KMS-11 (cell line): ENCODE measurements around the gene SPNS3.

Experiments
- H2AFZ ChIP-seq: fragments of 200-600 bp; sonication (generic); 2 replicates; pipeline ENCODE4 v1.6.1; 2016; ENCODE audit warnings: antibody characterized with exemption, mixed run types, low read depth
- H3K27ac ChIP-seq: fragments of 200-600 bp; sonication (generic); 2 replicates; pipeline ENCODE4 v1.6.1; 2016; ENCODE audit warnings: mild to moderate bottlenecking, mixed run types
- H3K27me3 ChIP-seq: fragments of 200-600 bp; sonication (generic); 2 replicates; pipeline ENCODE4 v1.6.1; 2017; ENCODE audit warnings: mild to moderate bottlenecking, low read depth, mixed run types, moderate library complexity; ENCODE audit not compliant: insufficient read depth
- H3K36me3 ChIP-seq: fragments of 200-600 bp; sonication (generic); 2 replicates; pipeline ENCODE4 v1.6.1; 2017; ENCODE audit warnings: mild to moderate bottlenecking, mixed run types; ENCODE audit not compliant: insufficient read depth
- H3K4me1 ChIP-seq: fragments of 200-600 bp; sonication (generic); 2 replicates; pipeline ENCODE4 v1.6.1; 2016; ENCODE audit warnings: mild to moderate bottlenecking, low read depth, mixed run types; ENCODE audit not compliant: poor library complexity, severe bottlenecking
- H3K4me2 ChIP-seq: fragments of 200-600 bp; sonication (generic); 2 replicates; pipeline ENCODE4 v1.7.0; 2016; ENCODE audit warnings: mild to moderate bottlenecking, mixed run types
- H3K4me3 ChIP-seq: fragments of 200-600 bp; sonication (generic); IDR thresholded peaks from 2 replicates; pipeline ENCODE4 v1.6.1; 2017; ENCODE audit warnings: low read depth, low read length, mixed read lengths; ENCODE audit not compliant: insufficient read depth
- H3K79me2 ChIP-seq: fragments of 200-600 bp; sonication (generic); 2 replicates; pipeline ENCODE4 v1.6.1; 2016; ENCODE audit warnings: low read depth, mixed run types; ENCODE audit not compliant: insufficient read depth
- H3K9ac ChIP-seq: fragments of 200-600 bp; sonication (generic); 2 replicates; pipeline ENCODE4 v1.6.1; 2016; ENCODE audit warnings: mild to moderate bottlenecking, mixed run types
- H4K20me1 ChIP-seq: fragments of 200-600 bp; sonication (generic); 2 replicates; pipeline ENCODE4 v1.6.1; 2016; ENCODE audit warnings: mild to moderate bottlenecking, mixed run types; ENCODE audit not compliant: insufficient read depth
- CTCF ChIP-seq: fragments of 200-600 bp; sonication (generic); conservative IDR thresholded peaks from 2 replicates; pipeline ENCODE4 v1.6.1; 2017; ENCODE audit warnings: low read depth, mild to moderate bottlenecking, antibody characterized with exemption, low read length, moderate library complexity, mixed read lengths

The SPNS3 gene

GRCh38 chr17:4531988-4532736 lies 98.4 kb downstream of the SPNS3 start:
- Histone ChIP-seq H3K4me2 (no peak overlapping the region), H3K4me3 (no peak overlapping the region), H3K79me2 (no peaks in the 10 kb centered on the region), H3K4me1 (no peaks in the 10 kb centered on the region), H2AFZ (no peak overlapping the region), H3K9ac (no peak overlapping the region), H3K27me3 (peaks cover 19% of the 10 kb centered on the region; the same call in 1 of the 2 replicates), H4K20me1 (no peaks in the 10 kb centered on the region), H3K27ac (no peak overlapping the region), H3K36me3 (no peaks in the 10 kb centered on the region)
- TF ChIP-seq CTCF, result no peak

- no peak overlapping the region for H3K9ac ChIP-seq
- H3K27me3 ChIP-seq, result peaks cover 14% of the 10 kb centered on the region; the same call in 1 of the 2 replicates
- no peaks in the 10 kb centered on the region for H3K79me2 ChIP-seq
- no peak overlapping the region for H2AFZ ChIP-seq
- H3K4me1 ChIP-seq, result no peaks in the 10 kb centered on the region
- H3K27ac ChIP-seq, result no peak overlapping the region
- TF ChIP-seq CTCF, result no peak
- H3K4me3 ChIP-seq, result no peak overlapping the region
- H3K36me3 ChIP-seq, result no peaks in the 10 kb centered on the region
- no peak overlapping the region for H3K4me2 ChIP-seq
- H4K20me1 ChIP-seq, result no peaks in the 10 kb centered on the region
These were observed 99.3 kb downstream of the SPNS3 start for GRCh38 chr17:4532860-4533522.

GRCh38 chr17:4533523-4534504 lies 100.1 kb downstream of the SPNS3 start:
- no peak overlapping the region for H3K27ac ChIP-seq
- no peaks in the 10 kb centered on the region for H3K4me1 ChIP-seq
- no peak overlapping the region for H3K4me3 ChIP-seq
- no peaks in the 10 kb centered on the region for H4K20me1 ChIP-seq
- H3K79me2 ChIP-seq, result no peaks in the 10 kb centered on the region
- H3K4me2 ChIP-seq, result no peak overlapping the region
- no peaks in the 10 kb centered on the region for H3K36me3 ChIP-seq
- peaks cover 14% of the 10 kb centered on the region; the same call in 1 of the 2 replicates for H3K27me3 ChIP-seq
- H3K9ac ChIP-seq, result no peak overlapping the region
- no peak overlapping the region for H2AFZ ChIP-seq
- no peak for TF ChIP-seq CTCF

GRCh38 chr17:4534515-4534914 lies 100.8 kb downstream of the SPNS3 start:
- Histone ChIP-seq H2AFZ (no peak overlapping the region), H3K27me3 (peaks cover 14% of the 10 kb centered on the region; the same call in 1 of the 2 replicates), H3K4me3 (no peak overlapping the region), H3K9ac (no peak overlapping the region), H4K20me1 (no peaks in the 10 kb centered on the region), H3K4me2 (no peak overlapping the region), H3K79me2 (no peaks in the 10 kb centered on the region), H3K4me1 (no peaks in the 10 kb centered on the region), H3K27ac (no peak overlapping the region), H3K36me3 (no peaks in the 10 kb centered on the region)
- TF ChIP-seq CTCF, result no peak
